ENCODE measurements around the gene LRRTM3.

The LRRTM3 gene

DNA sequence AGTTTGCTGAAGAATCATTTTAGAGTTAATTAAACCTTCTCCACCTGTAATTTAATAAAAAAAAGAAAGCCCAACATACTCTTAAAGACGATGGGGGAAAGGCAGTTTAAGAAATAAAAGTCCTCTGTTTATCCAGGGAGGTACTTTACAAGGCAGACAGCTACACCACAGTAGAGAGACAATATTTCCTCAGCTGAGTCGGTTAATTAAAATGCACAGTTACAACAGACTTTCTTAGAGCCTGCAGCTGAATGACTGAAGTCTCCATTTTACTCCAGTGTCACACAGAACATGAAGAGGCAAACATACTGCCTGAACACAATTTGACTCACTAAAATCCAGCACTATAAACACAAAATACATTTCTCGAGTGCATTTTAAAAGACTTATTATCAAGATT, 15.1 kb downstream of the LRRTM3 start:
- no peak for DNase-seq

DNA sequence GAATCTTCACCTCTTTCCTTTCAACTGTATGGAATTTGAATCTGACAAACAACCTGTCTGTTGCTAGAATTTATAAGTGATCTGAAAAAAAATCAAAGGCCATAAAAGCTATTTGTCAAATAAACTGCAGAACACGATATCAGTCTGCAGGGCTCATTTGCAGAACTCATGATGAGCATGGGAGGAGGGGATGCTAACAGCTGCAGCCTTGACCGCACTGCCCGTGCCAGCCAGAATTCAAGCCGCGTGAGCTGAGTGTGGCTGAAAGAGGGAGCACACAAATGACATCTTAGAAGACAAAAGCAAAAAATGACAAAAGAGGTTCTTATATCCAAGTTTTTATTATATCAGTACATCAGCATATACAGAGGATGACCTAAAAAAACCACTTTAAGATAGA, 15.7 kb downstream of the LRRTM3 start:
- DNase-seq: no peak

DNA sequence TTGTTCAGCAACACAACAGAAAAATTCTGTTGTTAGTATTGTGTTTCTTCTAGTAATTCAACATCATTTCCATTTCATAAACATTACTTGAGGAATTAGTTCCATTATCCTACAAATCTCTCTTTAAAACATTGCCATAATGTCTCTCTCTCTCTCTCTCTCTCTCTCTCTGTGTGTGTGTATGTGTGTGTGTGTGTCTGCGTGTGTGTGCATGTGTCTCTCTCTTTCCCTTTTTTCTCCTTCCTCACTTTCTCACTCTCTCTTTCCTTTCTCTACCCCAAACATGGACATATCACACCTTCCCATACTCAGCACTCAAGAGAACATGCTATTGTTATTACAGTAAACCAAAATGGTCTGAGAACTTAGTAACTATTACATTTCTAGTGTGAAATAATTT, 16.6 kb downstream of the LRRTM3 start:
- DNase-seq: no peak

DNA sequence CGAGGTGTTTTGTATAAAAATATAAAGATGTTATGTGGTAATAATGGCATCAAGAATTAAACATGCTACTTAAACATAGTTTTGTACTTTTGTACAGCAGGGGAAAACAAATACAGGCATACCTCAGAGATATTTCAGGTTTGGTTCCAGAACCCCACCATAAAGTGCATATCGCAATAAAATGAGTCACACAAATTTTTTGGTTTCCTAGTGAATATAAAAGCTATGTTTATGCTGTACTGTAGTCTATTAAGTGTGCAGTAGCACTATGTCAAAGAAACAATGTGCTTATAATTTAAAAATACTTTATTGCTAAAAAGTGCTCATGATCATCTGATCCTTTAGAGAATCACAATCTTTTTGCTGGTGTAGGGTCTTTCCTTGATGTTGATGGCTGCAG, 17.8 kb downstream of the LRRTM3 start:
- no peak for DNase-seq

DNA sequence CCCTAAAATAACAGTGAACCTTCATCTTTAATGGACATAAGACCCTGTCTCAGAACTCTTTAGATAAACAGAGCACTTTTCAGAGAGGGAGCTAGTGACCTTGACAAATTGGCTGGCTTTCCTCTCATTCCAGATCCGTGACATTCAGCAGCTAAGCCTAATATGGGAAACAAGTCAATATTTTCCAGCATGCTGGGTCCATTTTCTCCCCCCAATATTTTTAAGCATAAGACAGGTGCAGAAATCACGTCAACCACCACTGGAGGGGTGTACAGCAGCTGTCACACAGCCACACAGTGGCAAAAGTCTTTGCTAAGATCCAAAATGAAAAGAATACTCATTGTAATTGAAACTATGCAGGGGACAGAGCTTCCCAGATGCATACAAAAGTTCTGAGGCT, 26.1 kb downstream of the LRRTM3 start:
- DNase-seq: no peak

DNA sequence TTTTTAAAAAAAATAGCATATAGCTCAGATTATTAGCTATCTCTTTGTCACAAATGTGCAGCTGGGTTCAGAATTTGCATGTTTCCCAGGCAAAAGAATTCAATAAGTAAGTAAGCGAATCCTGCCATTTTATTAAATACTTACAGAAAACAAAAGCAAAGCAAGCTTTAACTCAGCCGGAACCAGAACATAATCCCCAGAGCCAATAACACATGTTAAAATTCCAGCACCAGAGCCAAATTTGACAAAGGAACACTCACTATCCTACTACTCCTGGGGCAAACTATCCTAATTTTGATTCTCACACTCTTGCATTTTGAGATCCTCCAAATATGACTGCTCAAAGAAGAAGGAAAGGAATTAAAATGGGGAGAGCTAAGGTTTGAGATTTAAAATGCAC, 32.6 kb downstream of the LRRTM3 start:
- no peak for DNase-seq

DNA sequence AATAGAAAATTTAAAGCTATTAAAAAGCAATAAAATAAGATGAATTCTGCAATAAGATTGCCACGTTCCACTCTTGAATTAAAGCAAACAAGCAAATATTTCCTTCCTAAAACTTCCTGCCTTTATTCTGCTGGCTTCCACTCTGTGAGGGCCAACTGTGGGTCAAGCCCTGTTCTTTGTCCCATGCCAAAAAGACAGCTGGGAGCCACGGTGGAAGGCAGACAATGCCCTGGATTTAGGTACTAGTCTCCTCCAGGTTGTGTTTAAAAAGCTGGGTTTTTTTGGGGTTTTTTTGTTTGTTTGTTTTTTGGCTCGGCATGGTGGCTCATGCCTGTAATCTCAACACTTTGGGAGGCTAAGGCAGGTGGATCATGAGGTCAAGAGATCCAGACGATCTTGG, 39.1 kb downstream of the LRRTM3 start:
- DNase-seq: no peak

DNA sequence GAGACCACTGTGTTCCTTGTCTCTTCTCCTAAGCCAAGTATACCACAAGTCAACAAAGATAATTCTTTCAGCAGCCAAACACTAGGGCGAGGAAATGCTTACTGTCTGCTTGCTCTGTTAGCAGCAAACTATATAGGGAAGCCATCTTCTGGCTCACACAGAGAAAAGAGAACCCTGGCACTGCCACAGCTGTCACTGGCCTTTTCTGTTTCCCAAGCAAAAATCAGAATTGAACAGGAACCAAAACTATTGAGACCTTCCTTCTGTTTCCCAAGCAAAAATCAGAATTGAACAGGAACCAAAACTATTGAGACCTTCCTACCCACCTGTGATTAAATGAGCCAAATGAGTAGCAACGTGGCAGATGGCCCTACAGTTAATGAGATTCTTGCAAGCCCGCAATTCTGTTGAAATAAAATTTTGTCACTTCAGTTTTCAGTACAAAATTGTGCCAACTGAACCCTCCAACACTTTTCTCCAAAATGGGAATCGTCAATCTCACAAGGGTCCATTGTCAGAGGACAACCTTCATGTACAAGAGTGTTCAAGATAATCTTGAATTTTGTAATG, 54.5 kb downstream of the LRRTM3 start:
- no peak for DNase-seq

DNA sequence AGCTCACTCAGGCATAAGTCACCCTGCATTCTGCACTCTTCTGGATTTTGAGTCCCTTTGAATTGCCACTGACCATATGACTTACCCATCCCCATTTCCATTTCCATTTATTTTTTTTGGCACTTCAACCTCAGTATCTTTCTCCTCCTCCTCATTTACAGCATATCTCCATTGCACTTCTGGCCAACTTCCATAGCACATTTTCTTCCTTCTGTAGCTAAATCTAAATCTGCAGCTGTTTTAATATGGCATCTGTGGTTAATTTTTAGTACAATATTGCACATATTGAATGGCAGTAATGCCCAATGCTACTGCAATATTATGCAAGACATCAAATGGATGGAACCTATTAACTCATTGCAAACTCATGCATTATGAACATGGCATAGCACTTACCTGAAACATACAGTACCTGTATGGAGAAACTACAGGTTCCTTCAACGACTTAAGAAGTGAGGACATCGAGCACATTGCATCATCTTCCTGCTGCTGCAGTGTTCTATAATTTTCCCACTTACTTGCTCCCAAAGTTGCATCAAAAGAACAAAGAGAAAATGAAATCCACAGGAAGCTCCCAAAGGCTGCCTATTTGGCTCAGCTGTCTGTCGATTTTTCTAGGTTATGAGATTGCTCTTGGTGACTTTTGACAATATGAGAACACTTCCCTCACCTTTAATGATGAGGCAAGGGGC, 55.7 kb downstream of the LRRTM3 start:
- no peak for DNase-seq

DNA sequence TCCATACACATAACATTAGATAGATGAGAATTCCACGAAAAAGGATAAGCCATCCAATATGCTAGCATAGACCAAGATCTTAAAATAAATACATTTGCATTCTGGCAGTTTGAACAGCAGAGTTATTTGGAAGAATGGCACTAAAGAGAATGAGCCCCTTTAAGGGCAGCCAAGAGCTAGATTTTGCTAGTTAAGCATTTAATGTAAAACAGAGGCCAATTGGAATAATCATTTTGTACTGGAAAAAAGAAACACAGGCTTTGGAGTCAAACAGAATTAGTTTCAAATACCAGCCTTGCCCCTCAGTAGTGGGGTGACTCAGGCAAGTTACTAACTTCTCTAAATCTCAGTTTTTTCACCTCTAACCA, 56.2 kb downstream of the LRRTM3 start:
- no peak for DNase-seq

DNA sequence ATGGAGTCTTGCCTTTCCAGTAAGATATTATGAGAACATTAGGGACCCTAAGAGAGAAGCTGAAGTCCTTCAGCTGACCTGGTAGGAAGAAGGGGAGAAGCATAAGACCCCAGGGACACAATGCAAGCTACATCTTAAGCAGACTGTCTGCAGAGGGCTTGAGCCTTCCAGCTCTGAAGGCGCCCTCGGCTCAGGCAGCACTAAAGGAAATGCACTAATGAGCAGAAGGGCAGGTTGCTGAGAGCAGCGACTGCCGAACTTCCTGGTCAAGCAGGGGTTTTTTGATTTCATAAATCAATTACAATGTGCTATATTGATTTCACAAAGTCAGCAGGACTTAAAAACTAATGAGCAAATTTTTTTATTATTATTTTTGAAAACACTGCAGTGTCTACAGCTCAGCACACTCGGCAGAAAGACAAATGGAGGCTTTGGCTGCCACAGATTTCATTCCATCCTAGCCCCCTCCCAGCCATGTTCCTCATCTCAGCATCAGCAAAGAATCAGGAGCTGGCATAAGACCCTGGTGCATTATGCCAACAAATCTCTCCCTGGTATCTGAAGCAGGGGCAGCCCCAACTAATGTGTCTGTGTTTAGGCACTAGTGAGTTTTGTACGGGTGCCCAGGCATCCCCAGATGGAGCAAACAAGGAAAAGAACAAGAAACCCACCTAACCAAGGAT, 57.1 kb downstream of the LRRTM3 start:
- DNase-seq: no peak

DNA sequence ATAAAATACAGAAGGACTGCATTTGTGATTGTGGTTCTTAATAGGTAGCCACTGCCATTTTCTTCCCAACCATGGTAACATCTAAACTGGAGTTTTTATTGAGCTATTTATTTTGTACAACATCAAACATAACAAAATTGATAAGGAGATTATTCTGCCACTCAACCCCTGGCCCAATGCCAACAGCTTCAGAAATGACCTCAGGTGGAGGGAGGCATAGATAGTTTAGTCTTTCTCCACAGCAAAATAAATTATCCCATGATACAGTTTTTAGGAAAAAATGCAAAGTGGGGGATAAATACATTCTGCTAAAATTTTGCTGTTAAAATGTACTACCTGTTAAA, 57.6 kb downstream of the LRRTM3 start:
- no peak for DNase-seq

DNA sequence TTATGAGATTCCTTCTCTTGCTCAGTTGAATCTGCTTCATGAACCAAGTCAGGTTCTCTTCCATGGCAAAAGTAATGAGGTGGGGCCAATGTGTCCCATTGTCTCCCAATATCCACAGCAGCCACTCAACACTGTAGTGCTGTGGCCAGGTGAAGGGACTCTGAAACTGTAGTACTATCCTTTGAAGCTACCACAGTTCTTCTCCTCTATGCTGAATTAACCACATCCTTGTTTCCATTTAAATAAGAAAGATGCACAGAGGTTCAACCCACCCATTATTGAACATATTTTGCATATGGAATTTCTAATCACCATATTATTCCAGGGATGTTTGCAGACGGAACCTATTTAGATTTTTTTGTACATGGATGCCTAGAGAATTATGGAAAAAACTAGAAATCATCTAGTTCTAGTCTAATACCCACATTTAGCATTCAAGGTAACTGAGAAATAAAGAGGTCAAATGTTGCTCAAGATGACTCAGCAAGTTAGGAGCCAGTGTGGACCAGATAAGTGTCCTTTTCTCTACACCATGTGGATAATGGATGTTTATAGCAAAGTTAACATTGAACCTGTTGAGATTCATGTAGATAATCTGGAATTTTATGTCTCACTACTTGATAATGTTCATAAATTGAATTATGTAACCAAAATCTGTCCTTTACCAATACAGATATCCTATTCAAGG, 64.5 kb downstream of the LRRTM3 start:
- no peak for DNase-seq

DNA sequence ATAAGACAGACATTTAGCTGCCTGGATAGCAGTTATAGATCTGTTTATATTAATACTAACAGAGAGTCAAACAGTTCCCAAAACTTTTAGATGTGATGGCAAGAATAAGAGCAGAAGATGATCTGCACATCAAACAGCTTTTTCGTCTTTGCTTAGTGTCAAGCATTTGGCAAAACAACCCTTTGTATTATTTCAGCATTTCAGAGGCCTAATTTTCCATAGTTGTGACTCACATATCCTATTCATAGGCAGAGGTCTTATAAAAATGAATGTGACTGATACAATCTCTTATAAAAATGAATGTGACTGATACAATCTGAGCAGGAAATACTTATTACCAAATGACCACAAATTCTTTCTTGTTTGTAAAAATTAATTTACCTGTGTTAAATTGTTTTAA, 71.2 kb downstream of the LRRTM3 start:
- DNase-seq: no peak

DNA sequence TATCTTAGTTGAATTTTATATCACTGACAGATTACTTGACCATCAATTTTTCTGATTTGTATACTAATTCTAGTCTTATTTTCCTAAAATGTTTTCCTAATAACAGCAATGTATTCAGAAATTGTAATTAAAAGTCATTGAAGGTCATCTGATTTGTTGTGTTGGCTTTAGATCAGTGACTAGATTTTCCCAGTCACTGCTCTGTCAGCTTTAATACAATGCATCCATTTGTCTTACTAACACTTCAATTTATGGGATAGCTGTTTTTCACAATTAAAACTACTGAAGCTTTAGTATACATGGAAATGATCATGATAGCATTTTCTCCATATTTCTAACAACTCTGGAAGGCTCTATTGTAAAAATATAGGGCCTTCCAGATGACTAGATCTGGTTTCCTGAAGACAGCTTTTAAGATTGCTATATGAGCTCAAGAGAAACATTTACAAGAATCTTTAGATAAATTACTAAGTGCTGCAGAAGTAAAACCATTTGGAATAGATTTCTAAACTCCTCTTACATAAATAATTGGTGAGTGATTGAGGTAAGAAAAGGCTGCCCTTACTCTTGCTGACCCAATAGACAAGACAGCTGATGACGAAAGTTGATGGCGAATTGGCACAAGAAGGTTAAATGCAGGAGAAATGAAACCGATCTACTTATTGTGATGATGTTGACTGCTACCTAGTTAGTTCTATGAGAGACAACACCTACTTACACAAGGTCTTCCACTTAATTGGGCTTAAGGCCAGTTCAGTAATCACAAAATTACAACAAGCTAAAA, 74.1 kb downstream of the LRRTM3 start:
- DNase-seq: no peak

DNA sequence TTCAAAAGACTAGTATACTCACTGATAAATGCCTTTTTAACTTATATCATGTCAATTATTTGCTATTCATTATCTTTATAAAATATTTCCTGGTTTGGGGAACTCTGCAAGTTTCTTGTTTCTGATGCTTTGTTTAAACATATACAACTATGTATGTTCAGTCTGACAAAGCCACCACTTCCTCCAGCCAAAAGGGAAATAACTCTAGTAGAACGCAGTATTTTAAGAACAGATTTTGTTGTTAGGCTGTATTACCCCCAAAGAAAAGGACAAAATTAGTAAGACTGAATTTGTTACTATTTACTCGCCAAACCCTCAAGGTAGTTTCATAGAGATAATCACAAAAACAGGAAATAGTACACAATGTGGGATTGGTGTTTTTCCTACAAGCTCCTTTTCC, 78.9 kb downstream of the LRRTM3 start:
- no peak for DNase-seq

DNA sequence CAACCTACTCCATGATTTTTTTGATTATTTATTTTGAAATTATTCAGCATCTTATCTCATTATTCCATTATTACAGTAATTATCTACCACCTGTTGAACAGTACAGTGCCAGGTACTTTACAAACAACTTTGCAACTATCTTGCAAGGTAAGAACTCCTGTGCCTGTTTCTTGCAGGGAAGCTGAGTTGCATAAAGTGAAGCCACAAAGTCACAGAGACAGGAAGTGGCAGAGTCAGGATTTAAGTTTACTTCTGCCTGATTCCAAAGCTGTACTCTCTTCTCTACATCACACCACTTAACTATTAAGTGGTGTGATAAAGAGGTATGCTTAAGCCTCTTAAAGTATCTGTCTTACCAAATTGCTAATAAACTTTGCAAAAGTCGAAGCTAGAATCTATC, 80.1 kb downstream of the LRRTM3 start:
- no peak for DNase-seq

DNA sequence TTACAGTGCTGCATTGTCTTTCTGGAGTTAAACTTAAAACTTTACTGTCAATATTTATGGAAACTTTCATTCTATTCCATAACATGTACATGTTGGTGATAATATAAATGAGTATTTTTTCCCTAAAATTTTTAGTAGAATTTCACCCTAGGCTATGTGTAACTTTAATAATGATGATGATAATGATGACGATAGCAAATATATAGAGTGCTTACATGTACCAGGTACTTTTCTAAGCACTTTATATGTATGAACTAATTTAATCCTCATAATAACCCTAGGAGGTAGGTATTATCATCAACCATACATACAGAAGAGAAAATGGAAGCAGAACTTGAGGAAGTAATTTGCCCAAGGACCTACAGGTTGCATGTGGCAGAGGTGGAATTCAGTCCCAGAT, 85.6 kb downstream of the LRRTM3 start:
- DNase-seq: no peak

DNA sequence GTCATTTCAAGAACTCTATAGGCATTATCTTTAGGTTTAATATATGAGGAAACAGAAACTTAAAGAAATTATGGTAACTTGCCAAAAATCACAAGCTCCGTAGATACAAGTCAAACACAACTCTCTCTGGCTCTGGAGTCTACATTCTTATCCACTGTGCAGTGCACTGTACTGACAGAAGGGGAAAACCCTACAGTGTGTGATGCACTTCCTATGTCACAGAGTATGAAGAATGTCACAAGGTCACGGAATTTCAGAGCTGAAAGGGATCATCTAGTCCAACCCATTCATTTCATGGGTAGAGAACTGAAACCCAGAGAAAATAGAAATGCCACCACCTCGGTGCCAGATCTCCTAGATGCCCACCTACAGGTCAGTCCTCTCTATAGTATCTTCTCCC, 86.1 kb downstream of the LRRTM3 start:
- DNase-seq: no peak

DNA sequence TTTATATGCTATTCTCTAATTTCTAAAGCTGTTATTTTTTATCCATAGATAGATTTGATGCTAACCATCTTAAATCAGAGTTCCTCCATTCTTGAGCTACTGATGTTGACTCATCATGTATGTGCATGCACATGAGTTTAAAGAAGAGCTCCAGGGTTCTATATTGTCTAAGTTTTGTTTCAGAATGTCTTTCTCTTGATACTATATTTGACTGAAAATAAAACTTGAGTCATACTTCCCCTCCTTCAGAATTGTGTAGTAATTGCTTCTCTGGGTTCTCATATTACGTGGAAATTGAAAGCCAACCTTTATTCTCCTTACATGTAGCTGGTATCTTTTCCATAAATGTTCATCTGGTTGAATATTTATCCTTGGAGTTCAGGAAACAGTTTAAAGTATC, 89.4 kb downstream of the LRRTM3 start:
- no peak for DNase-seq

DNA sequence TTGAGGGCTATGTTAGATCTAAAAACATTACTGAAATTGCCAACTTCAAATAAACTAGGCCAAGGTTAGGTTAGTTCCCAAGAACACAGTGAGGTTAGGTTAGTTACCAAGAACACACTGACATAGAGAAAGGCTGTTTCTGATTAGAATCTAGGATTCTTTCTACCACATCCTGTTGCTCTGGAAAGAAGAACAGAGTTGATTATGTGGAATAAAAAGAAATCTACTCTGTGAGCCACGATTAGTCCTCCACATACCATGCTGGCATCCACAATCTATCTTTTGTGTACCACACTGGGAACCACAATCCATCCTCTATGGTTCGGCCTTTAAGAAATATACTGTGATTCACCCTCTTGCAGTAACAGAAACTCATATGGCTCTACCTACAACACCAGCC, 91.4 kb downstream of the LRRTM3 start:
- no peak for DNase-seq

DNA sequence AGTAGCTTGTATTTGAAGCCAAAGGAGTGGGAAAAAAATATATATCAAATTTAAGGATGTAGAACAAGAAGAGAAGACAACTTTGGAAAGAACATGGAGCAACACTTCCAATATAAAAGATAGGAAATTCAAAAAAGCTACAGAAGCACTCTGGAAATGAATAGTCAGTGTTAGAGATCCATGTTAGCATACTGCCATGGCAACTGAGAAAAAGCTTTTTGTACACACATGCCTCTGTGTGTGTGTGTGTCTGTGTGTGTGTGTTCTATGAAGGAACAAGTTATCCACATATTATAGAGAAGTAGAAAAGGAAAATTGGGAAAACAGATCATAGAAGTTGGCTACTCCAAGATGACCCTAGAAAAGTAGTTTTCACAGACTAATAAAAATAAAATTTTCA, 96.3 kb downstream of the LRRTM3 start:
- DNase-seq: no peak

DNA sequence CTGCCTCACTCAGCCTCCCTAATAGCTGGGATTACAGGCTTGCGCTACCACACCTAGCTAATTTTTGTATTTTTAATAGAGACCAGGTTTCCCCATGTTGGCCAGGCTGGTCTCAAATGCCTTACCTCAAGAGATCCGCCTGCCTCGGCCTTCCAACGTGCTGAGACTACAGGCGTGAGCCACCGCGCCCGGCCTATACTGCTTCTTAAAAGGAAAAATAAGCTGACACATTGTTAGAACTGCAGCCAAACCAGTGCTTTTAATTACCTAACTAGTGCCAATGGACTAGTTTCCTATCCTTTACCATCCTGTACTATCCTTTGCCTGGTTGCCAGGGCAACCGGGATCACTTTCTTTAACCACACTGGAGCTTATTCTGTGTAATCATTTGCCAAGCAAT, 108.0 kb downstream of the LRRTM3 start:
- DNase-seq: no peak

DNA sequence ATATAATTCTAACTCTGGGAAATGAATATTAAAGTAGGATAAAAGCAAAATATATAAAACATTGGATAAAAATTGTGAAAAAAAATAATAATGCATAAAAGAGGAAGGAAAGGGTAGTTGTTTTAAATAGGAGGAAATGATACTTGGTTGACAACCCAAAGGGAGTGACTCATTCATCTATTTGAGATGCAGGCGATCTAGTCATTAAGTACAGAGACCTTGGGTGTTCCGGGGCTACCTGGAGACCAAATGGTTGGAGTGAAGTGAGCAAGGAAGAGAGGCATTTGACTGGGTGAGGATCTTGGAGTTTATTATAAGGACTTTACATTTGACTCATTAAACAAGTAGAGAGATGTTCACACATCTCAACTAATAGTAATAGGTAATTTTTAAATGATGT, 111.0 kb downstream of the LRRTM3 start:
- no peak for DNase-seq

Measured in islet precursor cell (in vitro differentiated cells).